H1 (cell line): ENCODE data around the gene ALDH5A1. TPM values are rescaled to one million over a fixed set of nuclear protein-coding genes. Genes with fewer than 3 reads are reported as not detected.

Experiments used
- CTCF ChIA-PET: fragments of 300-600 bp; sonication (Branson Sonifier 250); formaldehyde crosslinking; loops from one replicate; lab custom pipeline; 2021; ENCODE audit not compliant: partially characterized antibody; lab: Charles Lee
- POLR2A ChIA-PET: fragments of 300-600 bp; sonication (Branson Sonifier 250); formaldehyde crosslinking; loops from one replicate; lab custom pipeline; 2021; ENCODE audit warnings: inconsistent platforms; ENCODE audit not compliant: partially characterized antibody; lab: Charles Lee
- DNase-seq, 2 experiments: peaks; one replicate each; pipeline versions ENCODE4 v3.0.0 to v3.0.0-alpha.2; 2010 to 2022; ENCODE audit warnings: low spot score in 2 of 2, low read depth in 1 of 2, mixed read lengths in 1 of 2
- FAIRE-seq: peaks from 2 replicates; lab custom pipeline; 2011; peaks lifted over from hg19 to GRCh38; lab: Jason Lieb, UNC
- H2AFZ ChIP-seq: 2 replicates; pipeline ENCODE4 v1.8.1; 2012; ENCODE audit warnings: low read length, inconsistent platforms
- H2AK5ac ChIP-seq: 2 replicates; pipeline ENCODE4 v1.6.1; 2013; ENCODE audit warnings: low read depth, low read length
- H2BK120ac ChIP-seq: replicated peaks from 2 replicates; pipeline ENCODE3; 2013; ENCODE audit warnings: low read depth, low read length, inconsistent platforms
- H2BK12ac ChIP-seq: 2 replicates; pipeline ENCODE4 v1.6.1; 2013; ENCODE audit warnings: low read depth, low read length
- H2BK15ac ChIP-seq: 2 replicates; pipeline ENCODE4 v1.6.1; 2013; ENCODE audit warnings: low read length
- H2BK20ac ChIP-seq: 2 replicates; pipeline ENCODE4 v1.6.1; 2013; ENCODE audit warnings: low read length
- H2BK5ac ChIP-seq: 2 replicates; pipeline ENCODE4 v1.6.1; 2013; ENCODE audit warnings: low read depth, low read length
- H3K14ac ChIP-seq: 2 replicates; pipeline ENCODE4 v1.6.1; 2013; ENCODE audit warnings: inconsistent platforms; ENCODE audit not compliant: insufficient read length
- H3K18ac ChIP-seq: 2 replicates; pipeline ENCODE4 v1.6.1; 2013; ENCODE audit warnings: low read length; ENCODE audit errors: extremely low read depth
- H3K23ac ChIP-seq: 2 replicates; pipeline ENCODE4 v1.6.1; 2013; ENCODE audit warnings: inconsistent platforms; ENCODE audit not compliant: insufficient read length
- H3K23me2 ChIP-seq: 2 replicates; pipeline ENCODE4 v1.6.1; 2013; ENCODE audit warnings: low read depth, low read length
- H3K27ac ChIP-seq: 2 replicates; pipeline ENCODE4 v1.6.1; 2011; ENCODE audit warnings: low read depth, low read length, inconsistent platforms
- H3K27me3 ChIP-seq, 4 experiments: replicated peaks in 1 of 4; 1 replicate in 1 of 4; 2 replicates in 3 of 4; pipeline versions ENCODE4 v1.6.1 to v1.8.1; 2011 to 2013; ENCODE audit warnings: low read length in 3 of 4, mild to moderate bottlenecking in 3 of 4, inconsistent platforms in 2 of 4, mixed read lengths in 2 of 4, moderate library complexity in 1 of 4; ENCODE audit not compliant: control insufficient read depth in 3 of 4, insufficient read depth in 3 of 4; ENCODE audit errors: extremely low read depth in 1 of 4
- H3K36me3 ChIP-seq, 4 experiments: 2 replicates each; pipeline versions ENCODE4 v1.6.1 to v1.8.1; 2011 to 2013; ENCODE audit warnings: mild to moderate bottlenecking in 4 of 4, low read length in 3 of 4, moderate library complexity in 2 of 4, control low read depth in 1 of 4, inconsistent platforms in 1 of 4; ENCODE audit not compliant: insufficient read depth in 4 of 4, control insufficient read depth in 2 of 4
- H3K4ac ChIP-seq: replicated peaks from 2 replicates; pipeline ENCODE3; 2013; ENCODE audit warnings: low read length, low read depth, mixed read lengths, inconsistent platforms; ENCODE audit not compliant: insufficient read length
- H3K4me1 ChIP-seq, 4 experiments: replicated peaks in 1 of 4; 1 replicate in 1 of 4; 2 replicates in 3 of 4; pipeline versions ENCODE4 v1.6.1 to v1.8.1; 2011 to 2013; ENCODE audit warnings: low read length in 3 of 4, inconsistent platforms in 2 of 4, mixed read lengths in 1 of 4; ENCODE audit not compliant: insufficient read depth in 4 of 4, control insufficient read depth in 3 of 4
- H3K4me2 ChIP-seq, 2 experiments: 2 replicates each; pipeline versions ENCODE4 v1.6.1 to v1.8.1; 2011 to 2013; ENCODE audit warnings: low read depth in 2 of 2, low read length in 2 of 2, control low read depth in 1 of 2, inconsistent platforms in 1 of 2, mild to moderate bottlenecking in 1 of 2; ENCODE audit not compliant: insufficient read depth in 1 of 2
- H3K4me3 ChIP-seq, 4 experiments: fragments of 200-600, 300-600 bp in 1 of 4; sonication (generic), shearing (Covaris generic), sonication (Bioruptor Twin) in 1 of 4; 2 replicates each; pipeline versions ENCODE4 v1.5.1 to v1.8.1; 2011 to 2016; ENCODE audit warnings: low read length in 4 of 4, low read depth in 3 of 4, control low read depth in 2 of 4, inconsistent platforms in 2 of 4, mild to moderate bottlenecking in 2 of 4, mixed read lengths in 1 of 4, moderate library complexity in 1 of 4; ENCODE audit not compliant: insufficient read depth in 2 of 4; ENCODE audit errors: extremely low read depth in 1 of 4
- H3K56ac ChIP-seq: replicated peaks from 2 replicates; pipeline ENCODE3; 2013; ENCODE audit warnings: low read depth, mild to moderate bottlenecking, mixed read lengths, low read length, inconsistent platforms; ENCODE audit not compliant: insufficient read length
- H3K79me1 ChIP-seq: 2 replicates; pipeline ENCODE4 v1.6.1; 2013; ENCODE audit warnings: low read depth, low read length, control low read depth
- H3K79me2 ChIP-seq, 2 experiments: 2 replicates each; pipeline versions ENCODE4 v1.6.1 to v1.8.1; 2012 to 2013; ENCODE audit warnings: low read length in 2 of 2, mild to moderate bottlenecking in 2 of 2, inconsistent platforms in 1 of 2; ENCODE audit not compliant: insufficient read depth in 2 of 2, control insufficient read depth in 1 of 2
- H3K9ac ChIP-seq, 4 experiments: replicated peaks in 1 of 4; 1 replicate in 1 of 4; 2 replicates in 3 of 4; pipeline versions ENCODE4 v1.6.1 to v1.8.1; 2011 to 2013; ENCODE audit warnings: low read depth in 3 of 4, low read length in 3 of 4, control low read depth in 2 of 4, mild to moderate bottlenecking in 2 of 4, moderate library complexity in 2 of 4, inconsistent platforms in 1 of 4; ENCODE audit errors: extremely low read depth in 1 of 4
- H3K9me3 ChIP-seq, 2 experiments: 2 replicates each; pipeline versions ENCODE4 v1.6.1 to v1.8.1; 2012 to 2013; ENCODE audit warnings: mild to moderate bottlenecking in 2 of 2, moderate library complexity in 2 of 2, control low read depth in 1 of 2, inconsistent platforms in 1 of 2, low read depth in 1 of 2, low read length in 1 of 2, mixed read lengths in 1 of 2; ENCODE audit not compliant: insufficient read depth in 2 of 2
- H4K20me1 ChIP-seq, 2 experiments: replicated peaks in 1 of 2; 2 replicates each; pipeline versions ENCODE3 to v1.8.1; 2011 to 2013; ENCODE audit warnings: inconsistent platforms in 2 of 2, low read length in 2 of 2, mild to moderate bottlenecking in 1 of 2; ENCODE audit not compliant: insufficient read depth in 2 of 2, control insufficient read depth in 1 of 2
- H4K5ac ChIP-seq: 2 replicates; pipeline ENCODE4 v1.6.1; 2013; ENCODE audit warnings: low read length, low read depth, mixed read lengths, inconsistent platforms; ENCODE audit not compliant: insufficient read length
- H4K8ac ChIP-seq: 2 replicates; pipeline ENCODE4 v1.8.0; 2013; ENCODE audit warnings: mild to moderate bottlenecking, moderate library complexity, low read length, inconsistent platforms; ENCODE audit not compliant: insufficient read depth; ENCODE audit errors: extremely low read depth
- H4K91ac ChIP-seq: replicated peaks from 2 replicates; pipeline ENCODE3; 2013; ENCODE audit warnings: low read length, mixed read lengths, inconsistent platforms; ENCODE audit not compliant: insufficient read length
- CBX5 ChIP-seq: fragments of 300-800, 300-1000 bp; sonication (generic); IDR thresholded peaks from 2 replicates; pipeline ENCODE4 v1.7.1; 2016; ENCODE audit warnings: antibody characterized with exemption, low read length, low read depth
- CHD2 ChIP-seq: IDR thresholded peaks from 2 replicates; pipeline ENCODE4 v1.6.1; 2012; ENCODE audit warnings: low read length, improper control_type of control experiment
- EP300 ChIP-seq, 2 experiments: IDR thresholded peaks; 1 replicate in 1 of 2; 2 replicates in 1 of 2; pipeline ENCODE4 v1.6.1; 2011 to 2012; ENCODE audit warnings: low read depth in 2 of 2, low read length in 2 of 2, mild to moderate bottlenecking in 2 of 2, borderline replicate concordance in 1 of 2, inconsistent platforms in 1 of 2, moderate library complexity in 1 of 2
- EZH2 ChIP-seq: fragments of 200-600 bp; sonication (generic); IDR thresholded peaks from 2 replicates; pipeline ENCODE4 v1.7.1; 2012; ENCODE audit warnings: low read depth, mild to moderate bottlenecking, moderate library complexity, low read length, inconsistent platforms; ENCODE audit not compliant: severe bottlenecking
- JUND ChIP-seq: IDR thresholded peaks from 2 replicates; pipeline ENCODE4 v1.6.1; 2011; ENCODE audit warnings: mild to moderate bottlenecking, improper control_type of control experiment, low read length
- SIN3A ChIP-seq, 2 experiments: IDR thresholded peaks in 1 of 2; conservative IDR thresholded peaks in 1 of 2; 2 replicates each; pipeline ENCODE4 v1.6.1; 2011 to 2012; ENCODE audit warnings: low read length in 2 of 2, improper control_type of control experiment in 1 of 2, low read depth in 1 of 2, mild to moderate bottlenecking in 1 of 2
- SIX5 ChIP-seq: IDR thresholded peaks from 2 replicates; pipeline ENCODE4 v1.6.1; 2011; ENCODE audit warnings: mild to moderate bottlenecking, low read depth, low read length
- YY1 ChIP-seq: IDR thresholded peaks from 2 replicates; pipeline ENCODE4 v1.6.1; 2011; ENCODE audit warnings: low read depth, mild to moderate bottlenecking, low read length
- WGBS, 2 experiments: shearing (Covaris generic) in 1 of 2; methylation state at CpG; one replicate each; pipeline versions ENCODE4 v1.1.6 to v1.1.7; 2013 to 2015; ENCODE audit warnings: low lambda C conversion rate in 2 of 2, mixed read lengths in 2 of 2, inconsistent platforms in 1 of 2, low coverage in 1 of 2, missing lambda C conversion rate in 1 of 2; ENCODE audit not compliant: insufficient replicate concordance in 2 of 2, insufficient coverage in 1 of 2, insufficient read length in 1 of 2; ENCODE audit errors: extremely low coverage in 1 of 2, missing lambda C conversion rate in 1 of 2; 5-methylcytosine and 5-hydroxymethylcytosine counted together
- polyA plus RNA-seq, 7 experiments: library from polyadenylated mRNA; depleted of rRNA in 3 of 7; stranded (reverse) in 5 of 7; unstranded in 2 of 7; fragments of >200 nt in 5 of 7; fragments of 200-250 nt in 2 of 7; gene quantifications; 1 replicate in 5 of 7; 2 replicates in 1 of 7; 4 replicates in 1 of 7; pipeline versions ENCODE4 v1.2.1 to v1.2.3, GENCODE V29; 2011 to 2013; ENCODE audit warnings: missing spikeins in 2 of 7, mixed read lengths in 2 of 7
- total RNA-seq: library from RNA; stranded (reverse); fragmentation: NEBNext Ultra II Directional; extraction: Animal tissue kit (Norgen Biotek cat#: 25700); gene quantifications from 2 replicates; pipeline ENCODE4 v1.2.1, GENCODE V29; 2021
- TF ChIP-seq, protein P1 (sequence below): IDR thresholded peaks from 2 replicates; pipeline ENCODE4 v1.6.1; 2012; ENCODE audit warnings: inconsistent platforms
- TF ChIP-seq, protein P2 (sequence below), 3 experiments: IDR thresholded peaks; 1 replicate in 2 of 3; 2 replicates in 1 of 3; pipeline versions ENCODE4 v1.5.1 to v1.6.1; 2011; ENCODE audit warnings: low read length in 3 of 3, mild to moderate bottlenecking in 3 of 3, inconsistent platforms in 2 of 3, low read depth in 1 of 3, moderate library complexity in 1 of 3; ENCODE audit not compliant: insufficient read depth in 1 of 3; ENCODE audit errors: control extremely low read depth in 1 of 3

The ALDH5A1 gene
- total and polyA plus RNA-seq, 2 of the 8 experiments (the other 6 are each of a cell fraction or from before 2014, with no cell fraction given): 1.5 to 2.4 TPM

DNA sequence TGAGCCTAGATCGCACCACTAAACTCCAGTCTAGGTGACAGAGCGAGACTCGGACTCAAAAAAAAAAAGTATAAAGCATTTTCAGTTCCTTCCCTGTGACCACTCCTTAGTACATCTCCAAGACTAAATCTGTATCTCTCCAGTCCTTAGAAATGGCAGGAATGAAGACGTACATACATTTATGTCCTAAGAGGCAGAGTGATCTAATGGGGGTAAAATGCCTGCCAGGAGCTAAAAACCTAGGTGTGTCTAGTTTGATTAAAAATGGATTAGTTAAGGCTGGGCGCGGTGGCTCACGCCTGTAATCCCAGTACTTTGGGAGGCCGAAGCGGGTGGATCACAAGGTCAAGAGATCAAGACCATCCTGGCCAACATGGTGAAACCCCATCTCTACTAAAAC is 70.4 kb downstream of the ALDH5A1 start:
- ChIA-PET POLR2A (interaction anchor here (0.6 kb wide), 1 partner anchor 134 kb away, joined by 3 read pairs; no protein-coding TSS in a partner anchor), CTCF (interaction anchor here (1.0 to 4.0 kb wide), 10 partner anchors 13 to 134 kb away, joined by 3 to 18 read pairs (median 4); partner anchors contain the start of genes ACOT13, ALDH5A1 and TDP2)
- H2BK15ac ChIP-seq: no peak overlapping the region
- H3K56ac ChIP-seq: no peak overlapping the region
- H3K23ac ChIP-seq: no peak overlapping the region
- no peak overlapping the region for H3K27ac ChIP-seq
- 0 out of 8 replicates have a peak, but pooled peaks cover 0 to 3% (median 0%) of the 10 kb centered on the region in 4 experiments for H3K36me3 ChIP-seq
- H3K4ac ChIP-seq: no peak overlapping the region
- no peak overlapping the region for H3K18ac ChIP-seq
- DNase-seq: no peak
- H3K9me3 ChIP-seq: no peaks in the 10 kb centered on the region
- 93% methylated on average over 9 of the region's 9 CpGs; no CpG with 5 or more reads in 1 of the 2 experiments for WGBS, 2 experiments
- H3K14ac ChIP-seq: no peak overlapping the region
- no peaks in the 10 kb centered on the region for H3K4me1 ChIP-seq
- no peak overlapping the region for H3K9ac ChIP-seq
- no peaks in the 10 kb centered on the region for H3K79me2 ChIP-seq
- H3K23me2 ChIP-seq: no peaks in the 10 kb centered on the region; the same call in 1 of the 2 replicates
- no peak overlapping the region for H4K91ac ChIP-seq
- no peak overlapping the region for H2BK20ac ChIP-seq
- no peaks in the 10 kb centered on the region for H3K27me3 ChIP-seq
- no peak overlapping the region for H2AK5ac ChIP-seq
- no peaks in the 10 kb centered on the region for H4K20me1 ChIP-seq
- no peak overlapping the region for H4K5ac ChIP-seq
- no peak overlapping the region for H3K4me3 ChIP-seq
- H3K79me1 ChIP-seq: no peaks in the 10 kb centered on the region
- no peak for FAIRE-seq
- H2BK12ac ChIP-seq: no peak overlapping the region
- H4K8ac ChIP-seq: no peak overlapping the region
- no peak overlapping the region for H3K4me2 ChIP-seq
- no peak overlapping the region for H2AFZ ChIP-seq
- H2BK120ac ChIP-seq: no peak overlapping the region
- H2BK5ac ChIP-seq: no peak overlapping the region
- TF ChIP-seq JUND (no peak), EP300 (IDR thresholded peaks at IDR 0.05; ENCODE audit: borderline replicate concordance in 1 of 2, low read depth in 2 of 2, low read length in 2 of 2) (no peak), EZH2 (no peak), SIN3A (conservative IDR thresholded peaks at IDR 0.05 in 1 of 2, IDR thresholded peaks at IDR 0.05 in 1 of 2; ENCODE audit: low read depth in 1 of 2, low read length in 2 of 2) (no peak), CBX5 (no peak), SIX5 (no peak), YY1 (no peak), CHD2 (no peak)
- TF ChIP-seq, protein P1, sequence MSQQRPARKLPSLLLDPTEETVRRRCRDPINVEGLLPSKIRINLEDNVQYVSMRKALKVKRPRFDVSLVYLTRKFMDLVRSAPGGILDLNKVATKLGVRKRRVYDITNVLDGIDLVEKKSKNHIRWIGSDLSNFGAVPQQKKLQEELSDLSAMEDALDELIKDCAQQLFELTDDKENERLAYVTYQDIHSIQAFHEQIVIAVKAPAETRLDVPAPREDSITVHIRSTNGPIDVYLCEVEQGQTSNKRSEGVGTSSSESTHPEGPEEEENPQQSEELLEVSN: no peak
- TF ChIP-seq, protein P2, sequence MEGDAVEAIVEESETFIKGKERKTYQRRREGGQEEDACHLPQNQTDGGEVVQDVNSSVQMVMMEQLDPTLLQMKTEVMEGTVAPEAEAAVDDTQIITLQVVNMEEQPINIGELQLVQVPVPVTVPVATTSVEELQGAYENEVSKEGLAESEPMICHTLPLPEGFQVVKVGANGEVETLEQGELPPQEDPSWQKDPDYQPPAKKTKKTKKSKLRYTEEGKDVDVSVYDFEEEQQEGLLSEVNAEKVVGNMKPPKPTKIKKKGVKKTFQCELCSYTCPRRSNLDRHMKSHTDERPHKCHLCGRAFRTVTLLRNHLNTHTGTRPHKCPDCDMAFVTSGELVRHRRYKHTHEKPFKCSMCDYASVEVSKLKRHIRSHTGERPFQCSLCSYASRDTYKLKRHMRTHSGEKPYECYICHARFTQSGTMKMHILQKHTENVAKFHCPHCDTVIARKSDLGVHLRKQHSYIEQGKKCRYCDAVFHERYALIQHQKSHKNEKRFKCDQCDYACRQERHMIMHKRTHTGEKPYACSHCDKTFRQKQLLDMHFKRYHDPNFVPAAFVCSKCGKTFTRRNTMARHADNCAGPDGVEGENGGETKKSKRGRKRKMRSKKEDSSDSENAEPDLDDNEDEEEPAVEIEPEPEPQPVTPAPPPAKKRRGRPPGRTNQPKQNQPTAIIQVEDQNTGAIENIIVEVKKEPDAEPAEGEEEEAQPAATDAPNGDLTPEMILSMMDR (IDR thresholded peaks at IDR 0.05; ENCODE audit: control extremely low read depth in 1 of 3, insufficient read depth in 1 of 3, low read depth in 1 of 3, low read length in 3 of 3): no peak
